ENCODE results near the gene BOK.

DNA sequence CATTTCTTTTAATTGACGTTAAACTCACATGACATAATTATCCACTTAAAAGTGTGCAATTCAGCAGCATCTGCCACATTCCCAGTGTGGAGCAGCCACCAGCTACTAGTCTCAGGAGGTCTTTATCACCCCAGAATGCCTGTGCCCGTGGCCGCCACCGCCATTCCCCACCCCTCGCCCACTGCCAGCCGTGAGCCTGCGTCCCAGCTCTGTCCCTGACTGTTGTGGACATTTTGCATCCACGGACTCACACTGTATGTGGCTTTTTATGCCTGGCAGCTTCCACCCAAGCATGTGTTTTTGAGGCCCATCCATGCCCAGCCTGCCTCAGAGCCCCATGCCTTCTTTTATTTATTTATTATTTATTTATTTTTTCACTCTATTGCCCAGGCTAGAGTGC is 9.2 kb downstream of the BOK start:
- no peak for TF ChIP-seq EZH2phosphoT487 (IDR thresholded peaks at IDR 0.05; ENCODE audit: borderline replicate concordance)
- no peak for TF ChIP-seq POLR2AphosphoS5 (IDR thresholded peaks at IDR 0.05; ENCODE audit: low read depth, low read length)
- TF ChIP-seq CTCF (IDR thresholded peaks at IDR 0.05 in 2 of 3, conservative IDR thresholded peaks at IDR 0.05 in 1 of 3; ENCODE audit: borderline replicate concordance in 1 of 3, insufficient read depth in 1 of 3, low read depth in 2 of 3, low read length in 2 of 3), result no peak
- TF ChIP-seq ZNF274 (IDR thresholded peaks at IDR 0.05; ENCODE audit: low read depth, low read length), result no peak
- TF ChIP-seq YY1 (IDR thresholded peaks at IDR 0.05; ENCODE audit: extremely low read depth, insufficient replicate concordance, low read depth, low read length), result no peak
- TF ChIP-seq ELF1 (IDR thresholded peaks at IDR 0.05; ENCODE audit: borderline replicate concordance, low read depth), result no peak
- no peak for TF ChIP-seq ZFX (IDR thresholded peaks at IDR 0.05)
- TF ChIP-seq SRF (IDR thresholded peaks at IDR 0.05; ENCODE audit: low read depth), result no peak
- no peak for TF ChIP-seq MAX (IDR thresholded peaks at IDR 0.05)
- TF ChIP-seq CEBPB (IDR thresholded peaks at IDR 0.05; ENCODE audit: low read depth), result no peak

Data from HCT116 (cell line).